Smooth muscle cell (in vitro differentiated cells): ENCODE results near the gene AGFG2. TPM values are rescaled to one million over a fixed set of nuclear protein-coding genes. Genes with fewer than 3 reads are reported as not detected.
"Not testable (repeated sequence)": the region's sequence is repeated elsewhere in the genome, so short reads cannot be mapped to it uniquely, and the experiment has no call there.

Source experiments
- DNase-seq: peaks from one replicate; lab custom pipeline; 2025; ENCODE audit not compliant: unreplicated experiment; lab: John Stamatoyannopoulos, UW
- H2AFZ ChIP-seq: fragments of 200-600 bp; sonication (generic); 2 replicates; pipeline ENCODE4 v1.6.0; 2016; ENCODE audit warnings: antibody characterized with exemption, low read depth, mild to moderate bottlenecking
- H3F3A ChIP-seq: fragments of 200-600 bp; sonication (generic); 2 replicates; pipeline ENCODE4 v1.6.0; 2017; ENCODE audit warnings: antibody characterized with exemption, low read depth
- H3K27ac ChIP-seq: fragments of 200-600 bp; sonication (generic); 2 replicates; pipeline ENCODE4 v1.5.1; 2016; ENCODE audit warnings: low read depth, mild to moderate bottlenecking
- H3K27me3 ChIP-seq: fragments of 200-600 bp; sonication (generic); 2 replicates; pipeline ENCODE4 v1.6.1; 2016; ENCODE audit warnings: low read depth, mild to moderate bottlenecking
- H3K36me3 ChIP-seq: fragments of 200-600 bp; sonication (generic); 2 replicates; pipeline ENCODE4 v1.5.1; 2016; ENCODE audit warnings: low read depth
- H3K4me1 ChIP-seq: fragments of 200-600 bp; sonication (generic); 2 replicates; pipeline ENCODE4 v1.5.1; 2016; ENCODE audit warnings: low read depth
- H3K4me2 ChIP-seq: fragments of 200-600 bp; sonication (generic); 2 replicates; pipeline ENCODE4 v1.6.0; 2016; ENCODE audit warnings: mild to moderate bottlenecking
- H3K4me3 ChIP-seq: fragments of 200-600 bp; sonication (generic); 2 replicates; pipeline ENCODE4 v1.5.1; 2016; ENCODE audit warnings: mild to moderate bottlenecking
- H3K79me2 ChIP-seq: fragments of 200-600 bp; sonication (generic); 2 replicates; pipeline ENCODE4 v1.6.0; 2016; ENCODE audit warnings: low read depth, mild to moderate bottlenecking
- H3K9ac ChIP-seq: fragments of 200-600 bp; sonication (generic); 2 replicates; pipeline ENCODE4 v1.6.0; 2016; ENCODE audit warnings: low read depth
- H3K9me3 ChIP-seq: fragments of 200-600 bp; sonication (generic); replicated peaks from 2 replicates; pipeline ENCODE4 v1.5.1; 2016; ENCODE audit warnings: low read depth
- H4K20me1 ChIP-seq: fragments of 200-600 bp; sonication (generic); 2 replicates; pipeline ENCODE4 v1.6.0; 2016; ENCODE audit warnings: low read depth
- WGBS: methylation state at CpG from one replicate; pipeline ENCODE4 v1.1.7; 2016; ENCODE audit warnings: low lambda C conversion rate; 5-methylcytosine and 5-hydroxymethylcytosine counted together
- polyA plus RNA-seq: library from polyadenylated mRNA; unstranded; fragments of >200 nt; fragmentation: Nextera tagmentation; extraction: Ambion mirVana; gene quantifications from 2 replicates; pipeline ENCODE4 v1.2.1, GENCODE V29; 2016
- total RNA-seq: library from RNA; depleted of rRNA; stranded (reverse); fragments of >200 nt; gene quantifications from 2 replicates; pipeline ENCODE4 v1.2.3, GENCODE V29; 2014
- TF ChIP-seq, protein P1 (sequence below): fragments of 200-600 bp; sonication (generic); IDR thresholded peaks from 2 replicates; pipeline ENCODE4 v1.5.1; 2017; ENCODE audit warnings: borderline replicate concordance, mild to moderate bottlenecking, antibody characterized with exemption; ENCODE audit not compliant: insufficient read depth, poor library complexity, severe bottlenecking

AGFG2 gene
- total and polyA plus RNA-seq, 2 experiments from 2014 or later = 2.7 to 8.4 TPM

DNA sequence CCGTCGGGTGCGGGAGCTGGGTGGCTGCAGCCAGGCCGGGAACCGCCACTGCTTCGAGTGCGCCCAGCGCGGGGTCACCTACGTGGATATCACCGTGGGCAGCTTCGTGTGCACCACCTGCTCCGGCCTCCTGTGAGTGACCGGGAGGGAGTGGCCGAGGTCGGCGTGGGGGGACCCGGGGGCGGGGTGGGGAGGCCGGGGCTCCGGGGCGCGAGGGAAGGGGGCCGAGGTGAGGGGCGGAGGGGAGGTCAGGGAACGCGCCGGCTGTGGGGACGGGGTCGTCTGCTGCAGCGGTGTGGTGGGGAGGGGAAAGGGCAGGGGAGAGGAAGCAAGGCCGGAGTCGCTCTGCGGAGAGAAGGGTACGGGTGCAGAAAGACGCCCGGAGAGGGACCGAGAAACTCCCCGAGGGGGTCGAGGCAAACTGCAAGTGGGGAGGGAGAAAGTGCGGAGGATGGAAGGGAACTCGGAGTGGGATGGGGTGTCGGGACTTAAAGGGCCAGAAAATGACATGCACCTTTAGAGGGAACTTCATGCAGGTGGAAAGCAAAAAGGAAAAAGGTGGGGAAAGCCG, 518 bp downstream of the AGFG2 start:
- Histone ChIP-seq H3K27me3 (no peaks in the 10 kb centered on the region), H3K9ac (no peak overlapping the region), H3K27ac (no peak overlapping the region), H3K9me3 (no peaks in the 10 kb centered on the region), H3K79me2 (no peaks in the 10 kb centered on the region), H4K20me1 (no peaks in the 10 kb centered on the region), H3K4me1 (peaks cover 4% of the 10 kb centered on the region), H3K36me3 (no peaks in the 10 kb centered on the region), H3K4me2 (peak overlapping the region; percentile 92), H3F3A (no peaks in the 10 kb centered on the region), H2AFZ (peak overlapping the region; percentile 62), H3K4me3 (peak overlapping the region; percentile 72)
- 2% methylated on average over 11 of the region's 44 CpGs for WGBS
- no peak for DNase-seq
- TF ChIP-seq, protein P1, sequence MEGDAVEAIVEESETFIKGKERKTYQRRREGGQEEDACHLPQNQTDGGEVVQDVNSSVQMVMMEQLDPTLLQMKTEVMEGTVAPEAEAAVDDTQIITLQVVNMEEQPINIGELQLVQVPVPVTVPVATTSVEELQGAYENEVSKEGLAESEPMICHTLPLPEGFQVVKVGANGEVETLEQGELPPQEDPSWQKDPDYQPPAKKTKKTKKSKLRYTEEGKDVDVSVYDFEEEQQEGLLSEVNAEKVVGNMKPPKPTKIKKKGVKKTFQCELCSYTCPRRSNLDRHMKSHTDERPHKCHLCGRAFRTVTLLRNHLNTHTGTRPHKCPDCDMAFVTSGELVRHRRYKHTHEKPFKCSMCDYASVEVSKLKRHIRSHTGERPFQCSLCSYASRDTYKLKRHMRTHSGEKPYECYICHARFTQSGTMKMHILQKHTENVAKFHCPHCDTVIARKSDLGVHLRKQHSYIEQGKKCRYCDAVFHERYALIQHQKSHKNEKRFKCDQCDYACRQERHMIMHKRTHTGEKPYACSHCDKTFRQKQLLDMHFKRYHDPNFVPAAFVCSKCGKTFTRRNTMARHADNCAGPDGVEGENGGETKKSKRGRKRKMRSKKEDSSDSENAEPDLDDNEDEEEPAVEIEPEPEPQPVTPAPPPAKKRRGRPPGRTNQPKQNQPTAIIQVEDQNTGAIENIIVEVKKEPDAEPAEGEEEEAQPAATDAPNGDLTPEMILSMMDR = no peak

DNA sequence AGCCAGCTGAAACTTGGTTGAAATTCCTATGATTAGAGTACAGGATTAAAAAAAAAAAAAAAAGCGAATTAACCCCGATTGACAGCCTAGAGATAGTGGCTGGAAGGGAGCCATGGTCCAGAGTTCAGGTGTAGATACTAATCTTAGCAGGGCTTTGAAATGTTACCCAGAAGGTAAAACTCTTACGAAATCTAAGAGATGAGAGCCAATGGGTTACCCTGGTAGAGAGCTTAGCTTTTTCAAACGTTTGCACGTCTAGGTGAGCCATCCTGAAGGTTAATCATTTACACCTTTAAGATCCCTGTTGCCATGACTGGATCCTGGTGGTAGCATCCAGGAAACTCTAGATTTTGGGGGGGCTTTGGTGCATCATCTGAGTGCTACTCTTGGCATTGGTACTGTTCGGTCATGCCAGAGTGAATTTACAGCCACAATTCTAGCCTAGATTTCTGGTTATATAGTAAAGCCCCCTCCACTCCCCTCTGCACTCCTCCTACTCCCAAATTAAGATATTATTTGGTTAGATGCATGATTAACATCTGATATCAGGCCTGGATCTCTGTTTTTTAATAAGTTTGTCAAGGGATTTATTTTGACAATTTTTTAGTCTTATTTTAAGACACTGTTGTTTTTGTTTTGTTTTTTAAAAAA, 1.2 kb downstream of the AGFG2 start:
- Histone ChIP-seq H4K20me1 (no peaks in the 10 kb centered on the region), H3K36me3 (no peaks in the 10 kb centered on the region), H3K9ac (no peak overlapping the region), H3K9me3 (no peaks in the 10 kb centered on the region), H3K4me3 (peak overlapping the region; percentile 72), H3K79me2 (no peaks in the 10 kb centered on the region), H3K27ac (no peak overlapping the region), H2AFZ (no peak overlapping the region), H3F3A (no peaks in the 10 kb centered on the region), H3K27me3 (no peaks in the 10 kb centered on the region), H3K4me1 (peaks cover 6% of the 10 kb centered on the region), H3K4me2 (peak overlapping the region; percentile 92)
- TF ChIP-seq, protein P1 = no peak
- DNase-seq = no peak
- 45% methylated on average over 6 of the region's 6 CpGs for WGBS

DNA sequence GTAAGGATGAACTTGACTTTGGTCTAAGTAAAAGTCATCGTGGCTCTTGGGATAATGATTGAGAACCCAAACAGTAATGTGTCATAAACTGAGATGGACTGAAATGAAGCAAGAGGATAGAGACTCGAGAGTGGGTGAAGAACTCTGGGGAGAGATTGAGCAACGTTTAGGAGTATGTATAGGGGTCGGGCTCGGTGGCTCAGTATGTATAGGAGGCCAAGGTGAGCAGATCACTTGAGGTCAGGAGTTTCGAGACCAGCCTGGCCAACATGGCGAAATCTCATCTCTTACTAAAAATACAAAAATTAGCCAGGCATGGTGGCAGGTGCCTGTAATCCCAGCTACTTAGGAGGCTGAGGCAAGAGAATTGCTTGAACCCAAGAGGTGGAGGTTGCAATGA, 2.3 kb downstream of the AGFG2 start:
- DNase-seq, H3K9ac ChIP-seq: not testable (repeated sequence)
- 88% methylated on average over 7 of the region's 7 CpGs for WGBS

DNA sequence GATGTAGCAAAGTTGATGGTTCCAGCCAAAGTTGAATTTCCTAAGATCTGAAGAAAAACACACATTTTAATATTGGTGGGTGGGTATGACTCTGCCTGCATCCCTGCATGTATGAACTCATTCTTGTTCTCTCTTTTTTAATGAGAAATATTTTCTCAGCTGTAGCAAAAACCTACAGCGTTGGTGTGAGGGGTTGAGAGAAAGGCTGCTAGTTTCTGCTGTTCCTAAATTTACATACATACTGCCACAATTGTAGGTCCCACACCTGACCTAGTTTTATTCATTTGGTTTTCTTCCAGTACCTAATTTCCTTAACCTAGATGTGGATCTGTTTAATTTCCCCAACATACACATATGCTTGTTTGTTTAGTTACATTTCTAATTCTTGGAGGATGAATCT, 4.6 kb downstream of the AGFG2 start:
- no peak for DNase-seq
- TF ChIP-seq, protein P1 = no peak
- Histone ChIP-seq H4K20me1 (no peaks in the 10 kb centered on the region), H2AFZ (no peak overlapping the region), H3K9me3 (no peaks in the 10 kb centered on the region), H3K4me3 (no peak overlapping the region), H3K4me2 (no peak overlapping the region), H3K27me3 (no peaks in the 10 kb centered on the region), H3K36me3 (no peaks in the 10 kb centered on the region), H3K4me1 (peaks cover 21% of the 10 kb centered on the region), H3F3A (peaks cover 12% of the 10 kb centered on the region), H3K79me2 (no peaks in the 10 kb centered on the region), H3K27ac (no peak overlapping the region), H3K9ac (no peak overlapping the region)
- 63% methylated on average over 1 of the region's 1 CpG for WGBS

More for the DNA sequence above, 2.3 kb downstream of the AGFG2 start:
- not testable (repeated sequence) for H3K4me2 ChIP-seq, H3K4me3 ChIP-seq, H2AFZ ChIP-seq, H3F3A ChIP-seq, H3K79me2 ChIP-seq, H3K27ac ChIP-seq, H4K20me1 ChIP-seq, H3K27me3 ChIP-seq, H3K9me3 ChIP-seq, H3K36me3 ChIP-seq
- peaks cover 17% of the 10 kb centered on the region for H3K4me1 ChIP-seq
